Loucy (cell line): ENCODE data around the gene ABCC9.
"Not testable (repeated sequence)": the region's sequence is repeated elsewhere in the genome, so short reads cannot be mapped to it uniquely, and the experiment has no call there.

ENCODE experiments used
- H2AFZ ChIP-seq: fragments of 200-600 bp; sonication (generic); 2 replicates; pipeline ENCODE4 v1.6.0; 2016; ENCODE audit warnings: antibody characterized with exemption, mild to moderate bottlenecking, low read length, moderate library complexity
- H3F3A ChIP-seq: fragments of 200-600 bp; 2 replicates; pipeline ENCODE4 v1.6.0; 2016; ENCODE audit warnings: antibody characterized with exemption, low read depth, mild to moderate bottlenecking
- H3K27me3 ChIP-seq: fragments of 200-600 bp; sonication (generic); 2 replicates; pipeline ENCODE4 v1.6.1; 2014; ENCODE audit warnings: low read length, mild to moderate bottlenecking; ENCODE audit not compliant: insufficient read depth, poor library complexity, severe bottlenecking
- H3K36me3 ChIP-seq: fragments of 200-600 bp; sonication (generic); 2 replicates; pipeline ENCODE4 v1.6.1; 2016; ENCODE audit warnings: low read length; ENCODE audit not compliant: insufficient read depth
- H3K4me1 ChIP-seq: fragments of 200-600 bp; sonication (generic); 2 replicates; pipeline ENCODE4 v1.5.1; 2014; ENCODE audit warnings: low read length, mild to moderate bottlenecking; ENCODE audit not compliant: insufficient read depth, poor library complexity, severe bottlenecking
- H3K4me2 ChIP-seq: fragments of 200-600 bp; sonication (generic); 2 replicates; pipeline ENCODE4 v1.6.0; 2014; ENCODE audit warnings: antibody characterized with exemption, low read length, low read depth, mild to moderate bottlenecking; ENCODE audit not compliant: poor library complexity, severe bottlenecking
- H3K4me3 ChIP-seq: fragments of 200-600 bp; sonication (generic); 2 replicates; pipeline ENCODE4 v1.5.1; 2014; ENCODE audit warnings: low read length, mild to moderate bottlenecking, mixed read lengths; ENCODE audit not compliant: poor library complexity, severe bottlenecking
- H3K79me2 ChIP-seq: fragments of 200-600 bp; sonication (generic); 2 replicates; pipeline ENCODE4 v1.6.1; 2014; ENCODE audit warnings: low read length; ENCODE audit not compliant: insufficient read depth
- H3K9ac ChIP-seq: fragments of 200-600 bp; sonication (generic); 2 replicates; pipeline ENCODE4 v1.6.0; 2014; ENCODE audit warnings: mild to moderate bottlenecking, low read depth, low read length, moderate library complexity; ENCODE audit not compliant: poor library complexity, severe bottlenecking
- H3K9me2 ChIP-seq: fragments of 200-600 bp; sonication (generic); replicated peaks from 2 replicates; pipeline ENCODE4 v1.6.1; 2016; ENCODE audit warnings: low read depth, low read length, mixed read lengths
- H3K9me3 ChIP-seq: fragments of 200-600 bp; sonication (generic); 2 replicates; pipeline ENCODE4 v1.6.1; 2014; ENCODE audit warnings: mild to moderate bottlenecking, antibody characterized with exemption, low read length, low read depth; ENCODE audit not compliant: insufficient read depth
- H4K20me1 ChIP-seq: fragments of 200-600 bp; sonication (generic); 2 replicates; pipeline ENCODE4 v1.6.0; 2014; ENCODE audit warnings: antibody characterized with exemption, low read length, mild to moderate bottlenecking; ENCODE audit not compliant: insufficient read depth, poor library complexity, severe bottlenecking
- CTCF ChIP-seq: fragments of 200-600 bp; sonication (generic); conservative IDR thresholded peaks from 2 replicates; pipeline ENCODE4 v1.5.1; 2014; ENCODE audit warnings: mild to moderate bottlenecking, antibody characterized with exemption, low read length
- EZH2phosphoT487 ChIP-seq: fragments of 200-600 bp; IDR thresholded peaks from 2 replicates; pipeline ENCODE4 v1.6.1; 2018; ENCODE audit warnings: antibody characterized with exemption, mild to moderate bottlenecking, moderate library complexity, borderline replicate concordance

Gene ABCC9

GRCh38 chr12:21934173-21934572 is 7.1 kb downstream of the ABCC9 start:
- no peaks in the 10 kb centered on the region for H3K36me3 ChIP-seq
- no peak overlapping the region for H3K4me3 ChIP-seq
- H3K79me2 ChIP-seq: no peaks in the 10 kb centered on the region
- no peaks in the 10 kb centered on the region for H4K20me1 ChIP-seq
- no peaks in the 10 kb centered on the region for H3K9me3 ChIP-seq
- H3K4me1 ChIP-seq: no peaks in the 10 kb centered on the region
- H3K9ac ChIP-seq: no peak overlapping the region
- H3F3A ChIP-seq: no peaks in the 10 kb centered on the region
- H3K9me2 ChIP-seq: no peaks in the 10 kb centered on the region
- TF ChIP-seq EZH2phosphoT487 (no peak), CTCF (no peak)
- no peak overlapping the region for H2AFZ ChIP-seq
- no peaks in the 10 kb centered on the region for H3K27me3 ChIP-seq
- H3K4me2 ChIP-seq: no peak overlapping the region

DNA sequence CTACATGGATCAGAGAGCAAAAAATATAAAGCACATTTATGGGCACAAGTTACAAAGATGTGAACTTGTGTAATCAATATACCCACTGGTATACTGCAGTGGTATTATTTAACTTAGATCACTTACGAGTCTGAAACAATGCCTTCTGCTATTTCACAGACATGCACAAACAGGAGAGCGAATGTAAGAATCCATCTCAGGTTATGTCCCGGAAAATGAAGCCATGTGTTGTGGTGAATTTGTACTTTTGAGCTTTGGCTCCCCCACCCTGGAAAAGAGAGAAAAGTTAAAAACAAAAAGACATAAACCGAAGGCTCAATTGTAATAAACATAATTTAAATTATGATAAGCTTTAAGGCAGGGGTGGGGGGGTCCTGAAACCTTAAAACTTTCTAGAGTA is 7.6 kb downstream of the ABCC9 start:
- no peaks in the 10 kb centered on the region for H3K79me2 ChIP-seq
- no peaks in the 10 kb centered on the region for H3K27me3 ChIP-seq
- H2AFZ ChIP-seq: no peak overlapping the region
- no peaks in the 10 kb centered on the region for H3K4me1 ChIP-seq
- H3K9me2 ChIP-seq: no peaks in the 10 kb centered on the region
- H3K36me3 ChIP-seq: no peaks in the 10 kb centered on the region
- no peak overlapping the region for H3K4me3 ChIP-seq
- no peak for TF ChIP-seq EZH2phosphoT487
- TF ChIP-seq CTCF: no peak
- no peaks in the 10 kb centered on the region for H3K9me3 ChIP-seq
- no peaks in the 10 kb centered on the region for H3F3A ChIP-seq
- H4K20me1 ChIP-seq: no peaks in the 10 kb centered on the region
- H3K9ac ChIP-seq: no peak overlapping the region
- no peak overlapping the region for H3K4me2 ChIP-seq

DNA sequence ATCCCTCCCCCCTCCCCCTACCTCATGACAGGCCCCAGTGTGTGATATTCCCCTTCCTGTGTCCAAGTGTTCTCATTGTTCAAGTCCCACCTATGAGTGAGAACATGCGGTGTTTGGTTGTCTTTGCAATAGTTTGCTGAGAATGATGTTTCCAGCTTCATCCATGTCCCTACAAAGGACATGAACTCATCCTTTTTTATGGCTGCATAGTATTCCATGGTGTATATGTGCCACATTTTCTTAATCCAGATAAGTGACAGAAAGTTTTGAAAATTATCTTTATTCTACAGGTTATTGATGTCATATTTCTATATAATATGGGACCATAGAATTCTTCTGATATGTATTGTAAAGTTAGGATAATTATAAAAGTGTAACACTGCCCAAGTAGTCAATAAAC is 11.3 kb downstream of the ABCC9 start:
- not testable (repeated sequence) for H3K9me2 ChIP-seq, H3K27me3 ChIP-seq, H3K9ac ChIP-seq, H3K4me3 ChIP-seq, H2AFZ ChIP-seq, H3K4me2 ChIP-seq, H3F3A ChIP-seq, H3K9me3 ChIP-seq, H3K4me1 ChIP-seq, H4K20me1 ChIP-seq, H3K36me3 ChIP-seq, H3K79me2 ChIP-seq

GRCh38 chr12:21925296-21925913 is 15.8 kb downstream of the ABCC9 start:
- no peaks in the 10 kb centered on the region for H3F3A ChIP-seq
- no peaks in the 10 kb centered on the region for H3K36me3 ChIP-seq
- H3K4me3 ChIP-seq: no peak overlapping the region
- H3K79me2 ChIP-seq: no peaks in the 10 kb centered on the region
- TF ChIP-seq EZH2phosphoT487 (no peak), CTCF (no peak)
- H2AFZ ChIP-seq: no peak overlapping the region
- H3K9me2 ChIP-seq: no peaks in the 10 kb centered on the region
- H3K4me1 ChIP-seq: no peaks in the 10 kb centered on the region
- no peaks in the 10 kb centered on the region for H4K20me1 ChIP-seq
- H3K9me3 ChIP-seq: no peaks in the 10 kb centered on the region
- no peak overlapping the region for H3K4me2 ChIP-seq
- no peaks in the 10 kb centered on the region for H3K27me3 ChIP-seq
- H3K9ac ChIP-seq: no peak overlapping the region
